Fibroblast of lung (primary cell): ENCODE results near the gene NEGR1.

Experiments
- CTCF ChIP-seq, 2 donors: IDR thresholded peaks in 1 of 2; conservative IDR thresholded peaks in 1 of 2; 1 replicate in 1 of 2; 2 replicates in 1 of 2; pipeline ENCODE4 v1.5.1; 2011 to 2012; ENCODE audit warnings: low read length in 2 of 2, control low read depth in 1 of 2, inconsistent platforms in 1 of 2, low read depth in 1 of 2, mild to moderate bottlenecking in 1 of 2
- EZH2 ChIP-seq: IDR thresholded peaks from 2 replicates; pipeline ENCODE4 v1.5.1; 2012; ENCODE audit warnings: low read length, control low read depth, mild to moderate bottlenecking; ENCODE audit errors: missing control alignments

- TF ChIP-seq EZH2 = no peak
- no peak for TF ChIP-seq CTCF (conservative IDR thresholded peaks at IDR 0.05 in 1 of 2, IDR thresholded peaks at IDR 0.05 in 1 of 2; ENCODE audit: low read depth in 1 of 2, low read length in 2 of 2)
Observed at GRCh38 chr1:71850515-71850914, 431.8 kb downstream of the NEGR1 start.
